ENCODE measurements around the gene FLRT2. TPM values are rescaled to one million over a fixed set of nuclear protein-coding genes. Genes with fewer than 3 reads are reported as not detected.

The FLRT2 gene
- total and polyA plus RNA-seq, 2 experiments from 2014 or later, result 40.0 to 94.1 TPM

- Histone ChIP-seq H3K9ac (no peak overlapping the region), H3F3A (ENCODE audit: insufficient read depth) (peaks cover under 1% of the 10 kb centered on the region), H3K36me3 (ENCODE audit: low read depth) (peaks cover 37% of the 10 kb centered on the region), H3K27me3 (replicated peaks; ENCODE audit: insufficient read depth) (no peaks in the 10 kb centered on the region), H3K4me1 (ENCODE audit: insufficient read depth) (peaks cover 4% of the 10 kb centered on the region; the same call in 1 of the 2 replicates), H3K79me2 (ENCODE audit: insufficient read depth) (peaks cover 53% of the 10 kb centered on the region), H4K20me1 (ENCODE audit: insufficient read depth) (no peaks in the 10 kb centered on the region; the same call in 1 of the 2 replicates), H3K9me3 (ENCODE audit: low read depth) (no peaks in the 10 kb centered on the region), H3K27ac (no peak overlapping the region), H3K4me2 (ENCODE audit: unreplicated experiment) (no peak overlapping the region), H3K9me2 (ENCODE audit: insufficient read depth) (no peaks in the 10 kb centered on the region), H3K4me3 (no peak overlapping the region), H2AFZ (no peak overlapping the region)
- TF ChIP-seq EZH2 (IDR thresholded peaks at IDR 0.05; ENCODE audit: insufficient read depth, poor library complexity, severe bottlenecking), result no peak
- no peak for TF ChIP-seq EZH2phosphoT487 (IDR thresholded peaks at IDR 0.05; ENCODE audit: insufficient read depth, low read depth)
- in situ Hi-C loops (cut with MboI), result no loop called here
- DNase-seq, result no peak
- WGBS, 2 experiments (ENCODE audit: low coverage in 1 of 2, low lambda C conversion rate in 2 of 2, missing lambda C conversion rate in 2 of 2), result 75 to 83% methylated on average over 2 of the region's 2 CpGs
Observed at GRCh38 chr14:85617791-85618190, 87.8 kb downstream of the FLRT2 start.

GRCh38 chr14:85618390-85618789, 88.4 kb downstream of the FLRT2 start:
- no peak overlapping the region for H3K4me3 ChIP-seq
- no peak overlapping the region for H3K9ac ChIP-seq
- no peak overlapping the region for H2AFZ ChIP-seq
- H3K27ac ChIP-seq, result no peak overlapping the region
- in situ Hi-C loops (cut with MboI), result no loop called here
- peaks cover 39% of the 10 kb centered on the region for H3K36me3 ChIP-seq (ENCODE audit: low read depth)
- no peaks in the 10 kb centered on the region; the same call in 1 of the 2 replicates for H4K20me1 ChIP-seq (ENCODE audit: insufficient read depth)
- WGBS, 2 experiments (ENCODE audit: low coverage in 1 of 2, low lambda C conversion rate in 2 of 2, missing lambda C conversion rate in 2 of 2), result 96 to 97% methylated on average over 4 of the region's 4 CpGs
- peaks cover 51% of the 10 kb centered on the region for H3K79me2 ChIP-seq (ENCODE audit: insufficient read depth)
- peaks cover 4% of the 10 kb centered on the region; the same call in 1 of the 2 replicates for H3K4me1 ChIP-seq (ENCODE audit: insufficient read depth)
- H3K9me3 ChIP-seq (ENCODE audit: low read depth), result no peaks in the 10 kb centered on the region
- H3K9me2 ChIP-seq (ENCODE audit: insufficient read depth), result no peaks in the 10 kb centered on the region
- no peaks in the 10 kb centered on the region for H3K27me3 ChIP-seq (replicated peaks; ENCODE audit: insufficient read depth)
- TF ChIP-seq EZH2 (IDR thresholded peaks at IDR 0.05; ENCODE audit: insufficient read depth, poor library complexity, severe bottlenecking) (no peak), EZH2phosphoT487 (IDR thresholded peaks at IDR 0.05; ENCODE audit: insufficient read depth, low read depth) (no peak)
- no peak overlapping the region for H3K4me2 ChIP-seq (ENCODE audit: unreplicated experiment)
- peaks cover 2% of the 10 kb centered on the region for H3F3A ChIP-seq (ENCODE audit: insufficient read depth)
- no peak for DNase-seq

GRCh38 chr14:85618978-85619377, 89.0 kb downstream of the FLRT2 start:
- 95 to 97% methylated on average over 3 of the region's 3 CpGs for WGBS, 2 experiments (ENCODE audit: low coverage in 1 of 2, low lambda C conversion rate in 2 of 2, missing lambda C conversion rate in 2 of 2)
- Histone ChIP-seq H3K36me3 (ENCODE audit: low read depth) (peaks cover 41% of the 10 kb centered on the region), H3K27ac (no peak overlapping the region), H3K27me3 (replicated peaks; ENCODE audit: insufficient read depth) (no peaks in the 10 kb centered on the region), H3K9ac (no peak overlapping the region), H3K9me3 (ENCODE audit: low read depth) (no peaks in the 10 kb centered on the region), H3K4me1 (ENCODE audit: insufficient read depth) (peaks cover 4% of the 10 kb centered on the region; the same call in 1 of the 2 replicates), H3K4me3 (no peak overlapping the region), H2AFZ (no peak overlapping the region), H3K9me2 (ENCODE audit: insufficient read depth) (no peaks in the 10 kb centered on the region), H4K20me1 (ENCODE audit: insufficient read depth) (no peaks in the 10 kb centered on the region; the same call in 1 of the 2 replicates), H3K79me2 (ENCODE audit: insufficient read depth) (peaks cover 45% of the 10 kb centered on the region), H3K4me2 (ENCODE audit: unreplicated experiment) (no peak overlapping the region), H3F3A (ENCODE audit: insufficient read depth) (peaks cover 7% of the 10 kb centered on the region)
- DNase-seq, result no peak
- TF ChIP-seq EZH2phosphoT487 (IDR thresholded peaks at IDR 0.05; ENCODE audit: insufficient read depth, low read depth) (no peak), EZH2 (IDR thresholded peaks at IDR 0.05; ENCODE audit: insufficient read depth, poor library complexity, severe bottlenecking) (no peak)
- in situ Hi-C loops (cut with MboI), result no loop called here

- Histone ChIP-seq H3K4me1 (ENCODE audit: insufficient read depth) (peaks cover 4% of the 10 kb centered on the region; the same call in 1 of the 2 replicates), H3K4me3 (no peak overlapping the region), H3K4me2 (ENCODE audit: unreplicated experiment) (no peak overlapping the region), H3K79me2 (ENCODE audit: insufficient read depth) (peaks cover 42% of the 10 kb centered on the region), H3F3A (ENCODE audit: insufficient read depth) (peaks cover 12% of the 10 kb centered on the region), H3K9me3 (ENCODE audit: low read depth) (no peaks in the 10 kb centered on the region), H3K9ac (no peak overlapping the region), H3K9me2 (ENCODE audit: insufficient read depth) (no peaks in the 10 kb centered on the region), H3K27me3 (replicated peaks; ENCODE audit: insufficient read depth) (no peaks in the 10 kb centered on the region), H3K36me3 (ENCODE audit: low read depth) (peaks cover 50% of the 10 kb centered on the region), H3K27ac (no peak overlapping the region), H4K20me1 (ENCODE audit: insufficient read depth) (no peaks in the 10 kb centered on the region; the same call in 1 of the 2 replicates), H2AFZ (no peak overlapping the region)
- in situ Hi-C loops (cut with MboI), result no loop called here
- WGBS, 2 experiments (ENCODE audit: low coverage in 1 of 2, low lambda C conversion rate in 2 of 2, missing lambda C conversion rate in 2 of 2), result 83 to 86% methylated on average over 6 of the region's 6 CpGs
- DNase-seq, result no peak
- TF ChIP-seq EZH2phosphoT487 (IDR thresholded peaks at IDR 0.05; ENCODE audit: insufficient read depth, low read depth), result no peak
- no peak for TF ChIP-seq EZH2 (IDR thresholded peaks at IDR 0.05; ENCODE audit: insufficient read depth, poor library complexity, severe bottlenecking)
Observed at GRCh38 chr14:85619851-85620250, 89.9 kb downstream of the FLRT2 start.
